GM10266 (cell line): Measurements from ENCODE around the gene TET3.
A peak's percentile ranks its signal among the peaks of the same experiment; 100 is the strongest.

ENCODE experiments used
- DNase-seq: peaks from one replicate; pipeline ENCODE4 v3.0.0; 2012; ENCODE audit errors: extremely low spot score
- TF ChIP-seq, protein P1 (sequence below): IDR thresholded peaks from 2 replicates; pipeline ENCODE4 v1.5.1; 2012; ENCODE audit warnings: mild to moderate bottlenecking, low read depth; ENCODE audit not compliant: control insufficient read depth, insufficient read depth; ENCODE audit errors: missing control alignments

TET3 gene

DNA sequence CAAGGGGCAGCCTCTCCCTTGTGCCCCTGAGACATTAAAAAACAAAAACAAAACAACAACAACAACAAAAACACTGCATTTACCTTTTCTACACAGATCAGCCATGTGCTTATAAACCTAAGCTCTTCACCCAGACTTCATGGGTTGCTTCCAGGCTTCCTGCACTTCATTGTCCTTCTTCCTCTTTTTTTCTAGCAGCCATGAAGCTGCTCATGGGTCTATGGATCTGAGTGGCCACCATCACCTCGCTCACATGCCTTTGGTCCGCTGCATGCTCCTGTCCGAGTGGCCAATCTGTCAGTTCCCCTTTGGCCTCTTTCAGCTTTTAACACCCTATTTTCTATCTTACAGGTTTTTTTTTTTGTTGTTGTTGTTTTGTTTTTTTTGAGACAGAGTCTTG is 9.0 kb upstream of the TET3 start:
- DNase-seq, result no peak
- TF ChIP-seq, protein P1, sequence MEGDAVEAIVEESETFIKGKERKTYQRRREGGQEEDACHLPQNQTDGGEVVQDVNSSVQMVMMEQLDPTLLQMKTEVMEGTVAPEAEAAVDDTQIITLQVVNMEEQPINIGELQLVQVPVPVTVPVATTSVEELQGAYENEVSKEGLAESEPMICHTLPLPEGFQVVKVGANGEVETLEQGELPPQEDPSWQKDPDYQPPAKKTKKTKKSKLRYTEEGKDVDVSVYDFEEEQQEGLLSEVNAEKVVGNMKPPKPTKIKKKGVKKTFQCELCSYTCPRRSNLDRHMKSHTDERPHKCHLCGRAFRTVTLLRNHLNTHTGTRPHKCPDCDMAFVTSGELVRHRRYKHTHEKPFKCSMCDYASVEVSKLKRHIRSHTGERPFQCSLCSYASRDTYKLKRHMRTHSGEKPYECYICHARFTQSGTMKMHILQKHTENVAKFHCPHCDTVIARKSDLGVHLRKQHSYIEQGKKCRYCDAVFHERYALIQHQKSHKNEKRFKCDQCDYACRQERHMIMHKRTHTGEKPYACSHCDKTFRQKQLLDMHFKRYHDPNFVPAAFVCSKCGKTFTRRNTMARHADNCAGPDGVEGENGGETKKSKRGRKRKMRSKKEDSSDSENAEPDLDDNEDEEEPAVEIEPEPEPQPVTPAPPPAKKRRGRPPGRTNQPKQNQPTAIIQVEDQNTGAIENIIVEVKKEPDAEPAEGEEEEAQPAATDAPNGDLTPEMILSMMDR, result no peak

DNA sequence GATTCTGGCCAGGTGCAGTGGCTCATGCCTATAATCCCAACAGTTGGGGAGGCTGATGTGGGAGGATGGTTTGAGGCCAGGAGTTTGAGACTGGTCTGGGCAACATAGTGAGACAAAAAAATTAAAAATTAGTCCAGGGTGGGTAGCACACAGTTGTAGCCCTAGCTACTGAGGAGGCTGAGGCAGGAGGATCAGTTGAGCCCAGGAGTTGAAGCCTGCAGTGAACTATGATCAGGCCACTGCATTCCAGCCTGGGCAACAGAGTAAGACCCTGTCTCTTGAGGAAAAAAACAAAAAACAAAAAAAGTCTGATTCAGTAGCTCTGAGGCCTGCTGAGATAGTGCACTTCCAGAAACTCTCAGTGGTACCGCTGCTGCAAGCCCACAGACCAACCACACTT is 7.9 kb upstream of the TET3 start:
- TF ChIP-seq, protein P1, result no peak

DNA sequence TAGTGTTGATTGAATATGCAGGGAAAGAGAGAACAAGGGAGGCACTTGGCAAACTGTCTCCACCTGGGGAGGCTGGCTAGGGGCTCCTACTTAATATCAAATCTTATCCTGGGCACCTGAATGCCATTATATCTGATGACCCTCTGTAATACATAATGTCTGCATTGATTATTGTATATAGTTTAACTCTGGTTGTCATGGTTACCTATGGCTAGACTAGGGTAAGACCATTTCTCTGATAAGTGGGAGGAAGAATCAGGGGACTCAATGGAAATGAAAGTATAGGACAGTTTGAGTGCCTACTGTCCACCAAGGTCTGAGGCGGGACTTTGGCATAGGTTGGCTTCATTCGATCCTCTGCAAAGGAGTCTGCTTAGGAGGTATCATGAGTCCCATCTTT is 7.2 kb upstream of the TET3 start:
- no peak for DNase-seq
- TF ChIP-seq, protein P1, result no peak

More for the DNA sequence above, 7.9 kb upstream of the TET3 start:
- no peak for DNase-seq

DNA sequence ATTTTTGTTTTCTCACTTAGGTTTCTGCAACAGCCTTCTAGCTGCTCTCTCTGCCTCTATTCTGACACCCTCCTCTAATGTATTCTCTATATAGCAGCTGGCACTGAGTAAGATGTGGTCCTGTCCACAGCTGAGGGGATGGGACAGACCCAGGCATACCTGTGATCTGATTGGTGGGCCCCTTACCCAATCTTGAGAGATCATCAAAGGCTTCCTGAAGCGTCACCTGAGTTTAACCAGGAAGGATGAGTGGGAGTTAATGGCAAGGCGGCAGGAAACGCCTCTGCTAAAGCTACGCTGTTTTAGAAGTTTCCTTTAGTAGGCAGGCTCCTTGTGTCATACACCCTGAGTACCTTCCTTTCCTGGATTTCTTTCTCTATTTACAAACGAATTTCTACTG is 5.7 kb upstream of the TET3 start:
- peak; percentile 70 for DNase-seq
- TF ChIP-seq, protein P1, result no peak

DNA sequence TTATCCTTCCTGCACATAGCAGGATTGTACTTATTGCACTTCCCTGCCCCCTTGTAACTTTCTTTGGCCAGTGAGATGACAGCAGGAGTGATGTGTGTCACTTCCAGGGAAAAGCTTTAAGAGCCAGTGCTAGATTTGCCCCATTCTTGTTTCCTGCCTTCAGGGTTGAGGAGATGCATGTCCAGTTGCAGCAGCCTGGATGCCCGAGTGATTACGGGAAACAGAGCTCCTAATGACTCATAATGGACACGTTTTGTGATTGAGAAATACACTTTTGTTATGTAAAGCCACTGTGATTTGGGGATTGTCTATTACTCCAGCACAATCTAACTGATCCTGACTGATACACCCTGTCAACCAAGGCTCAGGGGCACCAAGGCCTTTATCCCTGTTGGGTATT is 5.0 kb upstream of the TET3 start:
- DNase-seq, result no peak

DNA sequence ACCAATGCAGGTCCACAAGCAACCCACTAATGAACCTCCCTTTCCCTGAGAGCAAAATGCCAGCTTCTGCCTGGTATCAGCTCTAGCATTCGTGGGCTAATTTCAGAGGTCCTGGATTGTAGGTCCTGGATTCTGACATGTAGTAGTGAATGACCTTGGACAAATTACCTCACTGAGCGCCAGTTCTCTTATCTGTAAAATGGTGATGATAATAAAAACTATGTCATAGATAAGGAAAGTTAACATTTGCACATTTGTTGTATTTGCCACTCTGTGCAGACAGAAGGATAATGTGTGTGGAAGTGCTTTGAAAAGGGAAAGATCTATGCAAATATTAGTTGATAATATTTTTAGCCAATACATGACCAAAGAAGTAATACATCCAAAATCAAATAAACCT is 4.1 kb upstream of the TET3 start:
- TF ChIP-seq, protein P1, result no peak
- no peak for DNase-seq

More for the DNA sequence above, 5.0 kb upstream of the TET3 start:
- TF ChIP-seq, protein P1, result no peak

DNA sequence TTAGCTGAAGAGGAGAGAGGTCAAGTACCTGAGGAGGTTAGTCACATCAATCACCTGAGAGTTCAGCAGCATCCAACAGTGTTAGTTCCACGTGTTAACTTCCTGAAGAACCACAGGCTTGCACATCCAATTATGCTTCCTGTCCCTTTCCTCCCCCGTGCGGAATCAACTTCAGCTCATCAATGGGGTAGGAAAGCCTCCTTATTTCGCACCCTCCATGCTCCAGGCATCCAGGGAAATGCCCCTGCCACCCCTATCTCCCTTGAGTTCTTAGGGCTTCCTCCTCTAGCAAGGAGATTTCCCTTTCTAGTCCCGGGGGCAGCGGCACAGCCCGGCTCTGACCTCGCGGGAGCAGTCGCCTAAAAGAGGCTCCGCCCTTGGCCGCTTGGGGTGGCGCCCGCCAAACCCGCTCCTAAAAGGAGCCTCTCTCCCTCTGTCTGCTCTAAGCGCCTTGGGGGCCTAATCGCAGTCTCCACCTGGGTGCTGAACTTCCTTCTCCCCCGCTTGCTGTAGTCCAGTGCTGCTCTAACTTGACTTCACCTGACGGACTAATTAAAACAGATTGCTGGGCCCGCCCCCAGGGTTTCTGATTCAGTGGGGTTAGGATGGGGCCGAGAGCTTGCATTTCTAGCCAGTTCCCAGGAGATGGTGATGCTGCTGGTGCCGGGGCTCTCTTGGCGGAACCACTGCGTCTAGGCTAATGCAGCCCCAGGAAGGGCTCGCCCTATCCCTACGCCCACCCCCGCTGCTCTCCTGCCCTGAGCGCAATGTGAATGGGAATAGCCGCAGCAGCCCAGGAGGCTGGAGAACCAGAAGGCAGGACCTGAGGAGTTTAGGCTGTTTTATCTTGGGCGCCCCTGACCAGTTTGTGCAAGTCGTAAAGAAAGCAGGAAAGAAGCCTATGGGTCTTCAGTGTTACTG is 3.4 kb upstream of the TET3 start:
- DNase-seq, result peak; percentile 72

More for the DNA sequence above, 3.4 kb upstream of the TET3 start:
- TF ChIP-seq, protein P1, result no peak
